COLO829 (cell line): ENCODE data around the gene PRMT2.
"Not testable (repeated sequence)": the region's sequence is repeated elsewhere in the genome, so short reads cannot be mapped to it uniquely, and the experiment has no call there.

Experiments used
- DNase-seq: peaks from one replicate; pipeline ENCODE4 v3.0.0; 2012; ENCODE audit warnings: low spot score

The PRMT2 gene

DNA sequence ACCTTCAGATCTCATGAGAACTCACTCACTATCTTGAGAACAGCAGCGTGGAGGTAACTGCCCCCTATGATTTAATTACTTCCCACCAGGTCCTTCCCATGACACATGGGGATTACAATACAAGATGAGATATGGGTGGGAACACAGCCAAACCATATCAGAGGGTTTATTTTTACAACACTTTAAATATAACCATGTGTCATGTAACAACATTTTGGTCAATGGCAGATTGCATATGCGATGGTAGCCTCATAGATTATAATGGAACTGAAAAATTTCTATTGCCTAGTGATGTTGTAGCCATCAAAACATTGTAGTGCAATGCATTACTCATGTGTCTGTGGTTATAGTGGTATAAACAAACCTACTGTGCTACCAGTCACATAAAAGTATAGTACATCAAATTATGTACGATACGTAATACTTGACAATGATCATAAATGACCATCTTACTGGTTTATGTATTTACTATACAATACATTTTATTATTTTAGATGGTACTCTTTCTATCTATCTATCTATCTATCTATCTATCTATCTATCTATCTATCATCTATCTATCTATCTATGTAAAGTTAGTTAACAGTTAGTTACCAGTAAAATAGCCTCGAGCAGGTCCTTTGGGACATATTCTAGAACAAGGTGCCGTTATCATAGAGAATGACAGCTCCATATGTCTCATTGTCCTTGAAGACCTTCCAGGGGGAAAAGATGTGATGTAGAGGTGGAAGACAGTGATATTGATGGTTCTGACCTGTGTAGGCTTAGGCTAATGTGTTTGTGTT, 18.0 kb upstream of the PRMT2 start:
- DNase-seq = no peak

DNA sequence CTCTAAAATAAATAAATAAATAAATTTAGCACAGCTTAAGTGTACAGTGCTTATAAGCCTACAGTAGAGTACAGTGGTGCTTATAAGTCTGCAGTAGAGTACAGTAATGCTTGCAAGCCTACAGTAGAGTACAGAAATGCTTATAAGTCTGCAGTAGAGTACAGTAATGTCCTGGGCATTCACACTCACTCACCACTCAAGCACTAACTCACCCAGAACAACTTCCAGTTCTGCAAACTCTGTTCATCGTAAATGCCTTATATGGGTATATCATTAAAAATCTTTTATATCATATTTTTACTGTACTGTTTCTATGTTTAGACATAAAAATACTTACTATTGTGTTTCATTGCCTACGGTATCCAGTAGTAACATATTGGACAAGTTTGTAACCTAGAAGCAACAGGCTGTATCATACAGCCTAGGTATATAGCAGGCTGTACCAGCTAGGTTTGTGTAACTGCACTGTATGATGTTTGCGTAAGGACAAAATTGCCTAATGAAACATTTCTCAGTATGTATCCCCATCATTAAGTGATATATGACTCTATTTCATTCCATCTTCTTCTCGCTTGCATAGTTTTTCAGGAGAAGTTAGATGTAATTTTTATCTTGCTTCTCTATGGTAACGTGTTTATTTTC, 16.6 kb upstream of the PRMT2 start:
- DNase-seq = no peak

DNA sequence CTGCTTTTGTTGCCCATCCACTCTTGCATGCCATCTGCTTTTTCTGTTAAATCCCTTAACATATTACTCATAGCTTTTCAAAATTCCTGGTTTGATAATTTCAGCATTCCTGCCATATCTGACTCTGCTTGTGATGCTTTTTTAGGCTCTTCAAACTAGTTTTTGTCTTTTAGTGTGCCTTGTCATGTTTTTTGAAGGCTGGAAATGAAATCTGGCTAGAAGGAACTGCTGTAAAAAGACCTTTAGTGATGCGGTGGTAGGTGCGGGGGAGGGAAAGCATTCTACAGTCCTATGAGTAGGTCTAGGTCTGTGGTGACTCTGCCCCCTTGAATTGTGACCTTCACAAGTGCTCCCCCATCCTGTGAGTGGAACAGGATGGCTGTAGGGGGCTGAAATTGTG, 15.6 kb upstream of the PRMT2 start:
- DNase-seq = no peak

- no peak for DNase-seq
Measured at GRCh38 chr21:46620846-46621245, 14.6 kb upstream of the PRMT2 start.

GRCh38 chr21:46621457-46622182, 13.9 kb upstream of the PRMT2 start:
- peak; percentile 72 for DNase-seq

DNA sequence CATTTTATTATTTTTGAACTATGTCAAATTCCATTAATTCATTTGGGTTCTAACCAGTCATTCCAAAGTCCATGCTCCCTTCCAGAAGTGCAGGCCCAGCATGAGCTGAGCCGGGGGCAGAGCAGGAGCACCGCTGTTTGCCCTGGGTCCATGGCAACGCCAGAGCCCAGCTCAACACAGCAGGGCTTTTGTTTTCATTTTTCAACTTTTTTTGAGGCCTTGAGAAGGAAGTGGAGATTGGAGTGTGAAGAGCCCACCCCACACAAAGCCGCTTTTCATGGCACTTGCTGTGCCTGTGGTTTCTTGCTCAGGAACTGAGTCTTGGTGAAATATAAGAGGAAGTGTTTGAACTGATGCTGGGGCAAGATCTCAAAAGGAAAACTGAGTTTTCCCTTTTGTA, 13.2 kb upstream of the PRMT2 start:
- peak; percentile 91 for DNase-seq

DNA sequence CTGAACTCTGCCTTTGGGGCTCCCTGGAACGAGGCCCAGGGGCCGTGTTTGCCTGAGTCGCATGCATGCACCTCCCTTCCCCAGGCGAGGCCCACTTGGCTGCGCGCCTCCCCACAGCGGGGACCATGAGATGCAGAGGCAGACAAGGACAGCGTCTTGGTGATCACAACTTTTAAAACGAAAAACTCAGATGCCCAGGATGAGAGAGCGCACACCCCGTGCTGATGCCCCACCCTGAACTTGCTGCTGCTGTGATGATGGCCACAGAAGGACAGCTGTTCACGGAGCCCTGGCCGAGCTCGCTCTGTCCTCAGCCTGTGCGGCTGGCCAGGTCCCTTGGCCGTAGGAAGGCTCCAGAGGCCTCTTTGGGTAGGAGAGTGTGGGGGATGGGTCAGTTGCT, 11.4 kb upstream of the PRMT2 start:
- no peak for DNase-seq

- DNase-seq = no peak
Measured at GRCh38 chr21:46625759-46626158, 9.7 kb upstream of the PRMT2 start.

DNA sequence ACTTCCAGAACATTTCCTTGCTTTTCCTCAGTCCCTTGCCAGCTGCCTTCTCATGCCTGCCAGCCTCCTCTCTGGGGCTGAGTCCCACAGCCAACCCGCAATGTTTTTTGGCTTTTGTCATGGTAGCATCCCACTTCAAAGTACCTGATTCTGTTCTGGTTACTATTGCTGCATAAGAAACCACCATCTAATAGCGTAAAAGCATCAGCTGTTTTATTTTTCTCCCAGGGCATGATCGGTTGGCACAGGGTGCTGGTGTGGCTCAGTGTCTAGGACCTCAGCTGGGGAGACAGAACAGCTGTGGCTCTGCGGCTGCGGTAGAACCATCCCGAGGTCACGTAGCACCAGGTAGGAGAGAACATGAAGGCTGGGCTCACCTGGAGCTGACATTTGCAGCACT, 8.9 kb upstream of the PRMT2 start:
- no peak for DNase-seq

- no peak for DNase-seq
Measured at GRCh38 chr21:46626975-46627501, 8.4 kb upstream of the PRMT2 start.

DNA sequence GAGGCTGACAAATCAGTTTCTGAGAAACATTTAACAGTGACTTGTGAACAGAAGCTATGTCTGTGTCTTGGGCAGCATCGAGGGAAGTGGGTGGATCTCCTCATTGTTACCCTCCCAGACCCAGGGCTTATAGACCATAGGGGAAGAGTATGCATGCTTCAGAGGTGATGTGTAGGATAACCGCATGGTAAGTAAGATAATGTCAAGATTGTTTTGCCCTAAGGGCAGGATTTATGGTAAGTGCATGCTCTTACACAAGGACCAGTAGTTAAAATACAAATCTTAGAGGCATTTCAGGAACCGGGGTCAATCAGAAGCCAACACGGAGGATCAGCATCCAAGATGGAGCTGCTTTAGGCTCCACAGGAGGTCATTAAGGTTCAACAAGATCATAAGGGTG, 7.7 kb upstream of the PRMT2 start:
- no peak for DNase-seq

DNA sequence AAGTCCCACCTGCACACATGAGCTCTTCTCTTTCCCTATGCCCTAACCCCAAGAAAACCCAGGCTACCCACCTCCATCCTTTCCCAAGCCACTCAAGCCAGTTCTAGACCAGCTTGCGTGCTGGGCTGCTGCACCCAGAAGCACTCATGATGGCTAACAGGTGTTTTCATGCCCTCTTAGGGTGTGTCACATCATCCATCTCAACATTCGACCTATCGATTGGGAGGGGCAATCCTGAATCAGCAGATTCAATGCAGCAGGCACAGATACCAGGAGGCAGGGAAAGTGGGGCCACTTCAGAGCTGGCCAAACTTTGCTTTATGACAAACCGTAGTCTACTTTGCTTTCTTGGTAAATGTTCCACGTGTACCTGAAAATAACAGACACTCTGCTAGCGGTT, 6.6 kb upstream of the PRMT2 start:
- DNase-seq = no peak

- not testable (repeated sequence) for DNase-seq
Measured at GRCh38 chr21:46630915-46631314, 4.6 kb upstream of the PRMT2 start.

DNA sequence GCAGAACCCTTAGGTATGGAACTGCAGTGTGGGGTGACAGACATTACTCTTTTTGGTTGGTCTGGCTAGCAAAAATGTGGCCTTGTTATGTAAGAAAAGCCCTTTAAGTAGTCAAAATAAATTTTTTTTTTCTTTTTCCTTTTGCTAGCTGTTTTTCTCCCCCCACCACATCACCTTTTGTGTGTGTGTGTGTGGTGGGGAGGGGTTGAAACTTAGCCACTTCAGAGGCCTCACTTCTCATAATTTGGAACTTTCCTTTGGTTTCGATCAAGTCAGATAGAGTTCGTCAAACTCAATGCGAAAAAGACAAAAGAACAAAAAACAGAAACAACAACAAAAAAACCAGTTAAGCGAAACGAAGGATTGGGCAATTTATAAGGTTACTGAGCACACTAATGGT, 1.9 kb upstream of the PRMT2 start:
- no peak for DNase-seq

DNA sequence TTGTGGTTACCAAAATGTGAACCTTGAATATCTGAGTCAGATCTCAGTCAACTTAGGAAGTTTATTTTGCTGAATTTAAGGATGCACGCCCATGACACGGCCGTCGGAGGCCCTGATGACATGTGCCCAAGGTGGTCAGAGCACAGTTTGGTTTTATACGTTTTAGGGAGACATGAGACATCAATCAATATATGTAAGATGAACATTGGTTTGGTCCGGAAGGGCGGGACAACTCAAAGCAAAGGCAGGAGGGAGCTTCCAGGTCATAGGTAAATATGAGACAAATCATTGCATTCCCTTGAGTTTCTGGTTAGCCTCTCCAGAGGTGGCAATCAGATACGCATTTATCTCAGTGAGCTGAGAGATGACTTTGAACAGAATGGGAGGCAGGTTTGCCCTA, 1.0 kb upstream of the PRMT2 start:
- DNase-seq = no peak

DNA sequence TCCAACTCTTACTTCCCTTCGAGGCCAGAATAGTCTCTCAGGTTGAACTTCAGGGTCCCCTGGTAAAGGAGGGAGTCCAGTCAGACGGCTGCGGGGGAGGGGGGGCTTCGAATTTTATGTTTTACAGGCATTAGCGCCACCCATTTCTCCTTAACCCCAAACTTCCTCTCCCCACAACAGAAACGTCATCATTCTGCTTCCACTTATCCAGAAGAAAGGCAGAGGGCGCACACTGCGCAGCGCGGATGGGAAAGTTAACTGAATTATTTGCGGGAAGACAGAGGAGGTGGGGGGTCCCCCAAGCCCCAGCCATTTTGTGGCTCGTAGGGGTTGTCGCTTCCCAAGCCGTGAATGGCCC, 529 bp upstream of the PRMT2 start:
- peak; percentile 57 for DNase-seq

DNA sequence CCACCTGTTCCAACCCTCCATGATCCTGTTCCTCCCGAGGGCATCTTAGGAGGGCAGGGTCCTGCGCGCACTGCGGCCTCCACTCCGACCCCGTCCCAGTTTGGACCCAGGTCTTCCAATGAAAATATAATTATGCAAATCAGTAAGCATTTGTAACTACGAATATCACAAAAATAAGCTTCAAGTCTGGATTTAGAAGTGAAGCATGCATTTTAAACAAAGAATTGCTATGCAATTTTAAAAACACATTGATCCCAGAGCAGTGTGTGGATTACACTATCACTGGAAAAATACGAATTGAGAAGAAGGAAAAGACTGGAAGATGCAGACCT, 673 bp downstream of the PRMT2 start:
- DNase-seq = no peak

- DNase-seq = no peak
Measured at GRCh38 chr21:46636550-46637285, 1.2 kb downstream of the PRMT2 start.

- DNase-seq = no peak
Measured at GRCh38 chr21:46637952-46638746, 2.7 kb downstream of the PRMT2 start.

DNA sequence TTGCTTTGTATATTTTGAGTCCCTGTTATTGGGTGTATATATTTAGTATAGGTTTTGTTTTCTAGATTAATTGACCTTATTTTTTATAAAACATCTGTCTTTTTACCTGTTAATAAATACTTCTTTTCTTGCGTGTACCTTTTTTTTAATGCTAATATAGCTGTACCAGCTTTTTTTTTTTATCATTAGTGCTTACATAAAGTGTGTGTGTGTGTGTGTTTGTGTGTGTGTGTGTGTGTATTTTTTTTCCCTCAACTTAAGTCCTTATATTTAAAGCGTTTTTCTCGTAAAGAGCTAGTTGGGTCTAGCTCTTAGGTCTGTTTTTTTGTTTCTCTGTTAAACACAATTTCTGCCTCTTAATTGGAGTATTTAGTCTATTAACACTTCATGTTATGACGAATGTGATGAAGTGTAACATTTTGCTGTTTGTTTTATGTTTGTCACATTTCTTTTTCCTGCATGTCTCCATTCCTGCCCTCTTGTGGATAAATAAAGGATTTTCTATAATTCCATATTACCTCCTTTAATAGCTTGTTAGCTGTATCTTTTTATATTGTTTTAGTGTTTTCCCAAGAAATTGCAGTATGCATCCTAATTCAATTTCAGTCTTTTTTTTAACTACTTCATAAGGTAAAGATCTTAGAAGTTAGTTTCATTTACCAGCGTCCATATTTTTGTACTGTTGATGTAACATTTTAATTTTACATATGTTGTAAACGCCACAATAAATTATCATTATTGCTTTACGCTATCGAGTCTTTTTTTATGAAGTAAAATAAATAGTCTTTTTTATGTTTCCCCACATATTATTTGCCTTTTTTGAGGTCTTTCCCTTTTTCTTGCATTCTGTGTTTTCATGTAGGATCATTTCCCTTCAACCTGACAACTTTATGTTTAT, 4.3 kb downstream of the PRMT2 start:
- DNase-seq = no peak

- no peak for DNase-seq
Measured at GRCh38 chr21:46641656-46642055, 6.2 kb downstream of the PRMT2 start.
